ENCODE measurements around the gene HIPK4. TPM values are rescaled to one million over a fixed set of nuclear protein-coding genes. Genes with fewer than 3 reads are reported as not detected.
A peak's percentile ranks its signal among the peaks of the same experiment; 100 is the strongest.

Gene HIPK4
- total and polyA plus RNA-seq, 9 of the 15 experiments (the other 6 are each of a cell fraction or from before 2014, with no cell fraction given), result 0.06 to 0.09 TPM; not detected in 7

- Histone ChIP-seq H4K20me1 (replicated peaks; ENCODE audit: control insufficient read depth, insufficient read depth, low read length) (no peaks in the 10 kb centered on the region), H2AFZ (ENCODE audit: low read depth, low read length) (peak overlapping the region; percentile 96), H3K79me2 (ENCODE audit: control insufficient read depth, insufficient read depth, low read length) (peaks cover 12% of the 10 kb centered on the region; the same call in 2 of the 3 replicates), H3K4me1 (replicated peaks in 1 of 2; ENCODE audit: control insufficient read depth in 2 of 2, insufficient read depth in 2 of 2, low read length in 2 of 2) (peaks cover 35 to 51% of the 10 kb centered on the region in 2 experiments), H3K4me3 (peak overlapping the region; percentile 43; the same call in 1 of the 2 replicates), H3K36me3 (ENCODE audit: control insufficient read depth, insufficient read depth, low read length) (peaks cover 30% of the 10 kb centered on the region; the same call in 2 of the 3 replicates), H3K27me3 (ENCODE audit: control insufficient read depth in 2 of 2, insufficient read depth in 2 of 2, low read length in 2 of 2) (no peaks in the 10 kb centered on the region), H3K9me1 (ENCODE audit: control insufficient read depth, insufficient read depth, low read length) (no peaks in the 10 kb centered on the region), H3K4me2 (ENCODE audit: insufficient read depth, low read length) (peak overlapping the region; percentile 87), H3K9me3 (replicated peaks; ENCODE audit: control insufficient read depth, insufficient read depth, low read depth, low read length) (no peaks in the 10 kb centered on the region), H3K9ac (ENCODE audit: insufficient read depth in 1 of 2, low read depth in 2 of 2, low read length in 2 of 2) (peak overlapping the region in 1 of 2 experiments; percentile 67; a peak in 1 of 4 replicates), H3K27ac (ENCODE audit: extremely low read depth, low read depth, low read length) (peak overlapping the region; percentile 79; the same call in 1 of the 3 replicates)
- in situ Hi-C loops (cut with MboI), result no loop called here
- ChIA-PET CTCF (ENCODE audit: low intra/inter-chr PET ratio) (no interaction called here), POLR2A (interaction anchor here (0.6 to 1.5 kb wide), 4 partner anchors 9 to 31 kb away, joined by 3 read pairs; no protein-coding TSS in a partner anchor)
- FAIRE-seq (no peak), ATAC-seq (no peak), DNase-seq (ENCODE audit: extremely low read depth in 1 of 4, low spot score in 3 of 4) (no peak)
- no TSS peak for BruUV-seq (replicated peaks)
- TF ChIP-seq SRSF7 (optimal IDR thresholded peaks at IDR 0.05; ENCODE audit: low read depth, low read length) (no peak), BRF1 (IDR thresholded peaks at IDR 0.05; ENCODE audit: borderline replicate concordance, extremely low read depth, insufficient read length) (no peak), ZNF589 (CRISPR knock-in tag; IDR thresholded peaks at IDR 0.05; ENCODE audit: low read depth) (no peak), MITF (IDR thresholded peaks at IDR 0.05) (no peak), POLR2H (tag; IDR thresholded peaks at IDR 0.05; ENCODE audit: low read depth) (no peak), POLR2AphosphoS5 (IDR thresholded peaks at IDR 0.05; ENCODE audit: control insufficient read depth, insufficient read depth, low read depth, low read length) (no peak), ZNF280A (IDR thresholded peaks at IDR 0.05; ENCODE audit: low read depth, partially characterized antibody) (no peak), HOXB6 (CRISPR knock-in tag; IDR thresholded peaks at IDR 0.05; ENCODE audit: borderline replicate concordance) (no peak), NFXL1 (CRISPR knock-in tag; IDR thresholded peaks at IDR 0.05) (no peak), ZNF584 (CRISPR knock-in tag; IDR thresholded peaks at IDR 0.05; ENCODE audit: low read depth) (no peak), MTA2 (IDR thresholded peaks at IDR 0.05; ENCODE audit: low read depth) (no peak), MTA3 (IDR thresholded peaks at IDR 0.05; ENCODE audit: borderline replicate concordance) (no peak)
- intact Hi-C loops (cut with micrococcal nuclease), result loop anchor here (10.0 kb wide), 1 partner anchor 220 kb away; no protein-coding TSS in a partner anchor
- WGBS (ENCODE audit: insufficient coverage, low coverage, missing lambda C conversion rate), result 41% methylated on average over 3 of the region's 3 CpGs
These were observed 25.0 kb downstream of the HIPK4 start for GRCh38 chr19:40365010-40365409.

All from K562 (cell line).